GM12891 (cell line): ENCODE data around the gene IDH1.

Experiments
- PAX5 ChIP-seq: IDR thresholded peaks from 2 replicates; pipeline ENCODE4 v1.6.1; 2011; ENCODE audit warnings: low read length, moderate library complexity, mild to moderate bottlenecking; ENCODE audit not compliant: insufficient read depth, severe bottlenecking
- POLR2A ChIP-seq: IDR thresholded peaks from 2 replicates; pipeline ENCODE4 v1.6.1; 2011; ENCODE audit warnings: low read depth, low read length, control low read depth
- POLR2AphosphoS5 ChIP-seq: IDR thresholded peaks from 2 replicates; pipeline ENCODE4 v1.6.1; 2011; ENCODE audit warnings: low read depth, low read length, control low read depth
- POU2F2 ChIP-seq: IDR thresholded peaks from 2 replicates; pipeline ENCODE4 v1.6.1; 2011; ENCODE audit warnings: low read depth, mild to moderate bottlenecking, control low read depth, low read length, moderate library complexity
- TAF1 ChIP-seq: IDR thresholded peaks from 2 replicates; pipeline ENCODE4 v1.6.1; 2011; ENCODE audit warnings: low read depth, low read length, control low read depth

DNA sequence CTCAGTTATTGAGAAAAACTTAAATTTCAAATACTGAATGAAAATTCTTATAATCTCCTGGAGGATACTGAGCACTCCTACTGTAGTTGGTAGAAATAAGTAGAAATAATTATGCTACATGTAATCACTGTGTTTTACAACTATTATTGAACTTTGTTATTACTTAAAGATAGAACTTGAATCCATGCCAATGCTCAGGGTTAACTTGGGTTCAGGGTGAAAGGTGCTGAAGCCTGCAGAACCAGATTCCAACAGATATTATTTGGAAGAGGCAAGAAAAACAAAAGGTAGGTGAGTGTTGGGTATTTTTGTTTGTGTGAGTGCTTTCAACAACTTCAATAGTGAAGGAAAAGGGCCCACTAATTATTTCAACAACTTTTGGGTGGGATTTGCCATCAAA lies 10.4 kb downstream of the IDH1 start:
- TF ChIP-seq POLR2A (no peak), TAF1 (no peak), POLR2AphosphoS5 (no peak), PAX5 (no peak), POU2F2 (no peak)
